WTC11 (cell line): ENCODE measurements around the gene SELENOS. TPM values are rescaled to one million over a fixed set of nuclear protein-coding genes. Genes with fewer than 3 reads are reported as not detected.
A peak's percentile ranks its signal among the peaks of the same experiment; 100 is the strongest.
"Not testable (repeated sequence)": the region's sequence is repeated elsewhere in the genome, so short reads cannot be mapped to it uniquely, and the experiment has no call there.

Source experiments
- ATAC-seq: fragments of 200-7000 bp; cut with Tn5 transposase; 2 replicates; pipeline ENCODE4 v1.10.0; 2021; ENCODE audit warnings: mild to moderate bottlenecking, moderate library complexity
- CTCF ChIA-PET: fragments of 300-600 bp; sonication (Branson Sonifier 250); formaldehyde crosslinking; loops from one replicate; lab custom pipeline; 2021; ENCODE audit warnings: antibody characterized with exemption; lab: Charles Lee
- POLR2A ChIA-PET: fragments of 350-600 bp; sonication (Branson Sonifier 250); formaldehyde crosslinking; loops from one replicate; lab custom pipeline; 2021; ENCODE audit warnings: antibody characterized with exemption; lab: Charles Lee
- DNase-seq: peaks from one replicate; pipeline ENCODE4 v3.0.0; 2021; ENCODE audit warnings: low spot score
- H3K27ac Mint-ChIP-seq: 2 replicates; pipeline ENCODE4 v1.8.0; 2021; ENCODE audit warnings: mixed read lengths
- H3K27me3 Mint-ChIP-seq: 2 replicates; pipeline ENCODE4 v1.8.0; 2021; ENCODE audit warnings: low read depth, mild to moderate bottlenecking, moderate library complexity, mixed read lengths
- H3K36me3 Mint-ChIP-seq: 2 replicates; pipeline ENCODE4 v1.8.0; 2021; ENCODE audit warnings: mixed read lengths
- H3K4me1 Mint-ChIP-seq: 2 replicates; pipeline ENCODE4 v1.8.0; 2022; ENCODE audit warnings: mixed read lengths
- H3K4me3 Mint-ChIP-seq: 2 replicates; pipeline ENCODE4 v1.8.0; 2021; ENCODE audit warnings: mild to moderate bottlenecking, moderate library complexity, mixed read lengths
- H3K9me3 Mint-ChIP-seq: 2 replicates; pipeline ENCODE4 v1.8.0; 2021; ENCODE audit warnings: mixed read lengths
- AR ChIP-seq: fragments of 250-450 bp; sonication (Bioruptor Pico); IDR thresholded peaks from 2 replicates; pipeline ENCODE4 v1.9.0; 2021; ENCODE audit warnings: mild to moderate bottlenecking
- ATF1 ChIP-seq: sonication (generic); formaldehyde crosslinking; IDR thresholded peaks from 2 replicates; pipeline ENCODE4 v1.8.1; 2023; ENCODE audit warnings: mild to moderate bottlenecking, moderate library complexity, missing genetic modification reagents
- EMX1 ChIP-seq: fragments of 250-450 bp; sonication (Bioruptor Pico); IDR thresholded peaks from 2 replicates; pipeline ENCODE4 v1.8.0; 2021; ENCODE audit warnings: mild to moderate bottlenecking
- GRHL2 ChIP-seq: fragments of 250-450 bp; sonication (Bioruptor Pico); IDR thresholded peaks from 2 replicates; pipeline ENCODE4 v1.8.0; 2022; ENCODE audit warnings: mild to moderate bottlenecking, moderate library complexity; ENCODE audit not compliant: insufficient replicate concordance, severe bottlenecking
- IRF2 ChIP-seq: sonication (generic); formaldehyde crosslinking; IDR thresholded peaks from 2 replicates; pipeline ENCODE4 v1.8.0; 2022; ENCODE audit warnings: low read depth, missing genetic modification reagents, borderline replicate concordance
- NFATC4 ChIP-seq: fragments of 250-450 bp; sonication (Bioruptor Pico); IDR thresholded peaks from 2 replicates; pipeline ENCODE4 v1.9.0; 2021; ENCODE audit warnings: mild to moderate bottlenecking
- NFYB ChIP-seq: sonication (generic); formaldehyde crosslinking; conservative IDR thresholded peaks from 2 replicates; pipeline ENCODE4 v1.8.0; 2022; ENCODE audit warnings: low read depth, missing genetic modification reagents
- PREB ChIP-seq: sonication (generic); formaldehyde crosslinking; IDR thresholded peaks from 2 replicates; pipeline ENCODE4 v1.8.1; 2022; ENCODE audit warnings: mild to moderate bottlenecking, missing genetic modification reagents, moderate library complexity, borderline replicate concordance
- ZMAT4 ChIP-seq: fragments of 250-450 bp; sonication (Bioruptor Pico); IDR thresholded peaks from 2 replicates; pipeline ENCODE4 v1.9.0; 2021; ENCODE audit warnings: mild to moderate bottlenecking
- ZNF416 ChIP-seq: fragments of 250-450 bp; sonication (Bioruptor Pico); IDR thresholded peaks from 2 replicates; pipeline ENCODE4 v1.9.0; 2021; ENCODE audit warnings: mild to moderate bottlenecking, inconsistent platforms
- total RNA-seq: library from RNA; stranded (reverse); gene quantifications from 3 replicates; pipeline ENCODE4 v1.2.3, GENCODE V29; 2021
- TF ChIP-seq, protein P1 (sequence below): fragments of 200-600 bp; IDR thresholded peaks from 2 replicates; pipeline ENCODE4 v1.8.0; 2022; ENCODE audit warnings: antibody characterized with exemption
- TF ChIP-seq, protein P2 (sequence below): sonication (generic); formaldehyde crosslinking; IDR thresholded peaks from 2 replicates; pipeline ENCODE4 v1.8.0; 2022; ENCODE audit warnings: mild to moderate bottlenecking, missing genetic modification reagents
- TF ChIP-seq, protein P3 (sequence below): sonication (generic); formaldehyde crosslinking; IDR thresholded peaks from 2 replicates; pipeline ENCODE4 v1.8.1; 2023; ENCODE audit warnings: mild to moderate bottlenecking, missing genetic modification reagents

SELENOS gene
- total RNA-seq, 1 experiment from 2014 or later, result 43.8 TPM

GRCh38 chr15:101288905-101289513, 11.7 kb upstream of the SELENOS start:
- POLR2A ChIA-PET, result no interaction called here
- H3K36me3 Mint-ChIP-seq, result peaks cover 65% of the 10 kb centered on the region

DNA sequence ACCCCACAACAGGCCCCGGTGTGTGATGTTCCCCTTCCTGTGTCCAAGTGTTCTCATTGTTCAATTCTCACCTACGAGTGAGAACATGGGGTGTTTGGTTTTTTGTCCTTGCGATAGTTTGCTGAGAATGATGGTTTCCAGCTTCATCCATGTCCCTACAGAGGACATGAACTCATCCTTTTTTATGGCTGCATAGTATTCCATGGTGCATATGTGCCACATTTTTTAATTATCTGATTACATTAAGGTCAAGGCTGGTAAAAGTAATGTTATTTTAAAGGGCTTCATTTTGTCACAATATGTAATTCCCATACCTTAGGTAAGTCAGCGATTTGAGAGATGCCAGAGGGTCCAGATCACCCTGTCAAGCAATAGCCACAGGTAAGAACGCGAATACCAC, 10.1 kb upstream of the SELENOS start:
- H3K4me3 Mint-ChIP-seq, H3K27ac Mint-ChIP-seq, H3K4me1 Mint-ChIP-seq, H3K9me3 Mint-ChIP-seq, DNase-seq, ATAC-seq, H3K27me3 Mint-ChIP-seq, POLR2A ChIA-PET: not testable (repeated sequence)
- H3K36me3 Mint-ChIP-seq, result peaks cover 78% of the 10 kb centered on the region
- CTCF ChIA-PET, result interaction anchor here (1.0 kb wide), 1 partner anchor 10 kb away, joined by 3 read pairs; no protein-coding TSS in a partner anchor

More at GRCh38 chr15:101288905-101289513, 11.7 kb upstream of the SELENOS start:
- CTCF ChIA-PET, result interaction anchor here (0.5 to 2.2 kb wide), 33 partner anchors 11 to 435 kb away, joined by 3 to 15 read pairs (median 3); partner anchors contain the start of genes TARS3 and TM2D3
- Mint-ChIP-seq H3K27me3 (no peaks in the 10 kb centered on the region), H3K27ac (no peak overlapping the region), H3K4me3 (no peak overlapping the region), H3K9me3 (0 out of 2 replicates have a peak, but pooled peaks cover 4% of the 10 kb centered on the region), H3K4me1 (peaks cover 10% of the 10 kb centered on the region)
- 0 out of 2 replicates have a peak, but pooled peaks have one; percentile 24 for ATAC-seq
- TF ChIP-seq, protein P1, sequence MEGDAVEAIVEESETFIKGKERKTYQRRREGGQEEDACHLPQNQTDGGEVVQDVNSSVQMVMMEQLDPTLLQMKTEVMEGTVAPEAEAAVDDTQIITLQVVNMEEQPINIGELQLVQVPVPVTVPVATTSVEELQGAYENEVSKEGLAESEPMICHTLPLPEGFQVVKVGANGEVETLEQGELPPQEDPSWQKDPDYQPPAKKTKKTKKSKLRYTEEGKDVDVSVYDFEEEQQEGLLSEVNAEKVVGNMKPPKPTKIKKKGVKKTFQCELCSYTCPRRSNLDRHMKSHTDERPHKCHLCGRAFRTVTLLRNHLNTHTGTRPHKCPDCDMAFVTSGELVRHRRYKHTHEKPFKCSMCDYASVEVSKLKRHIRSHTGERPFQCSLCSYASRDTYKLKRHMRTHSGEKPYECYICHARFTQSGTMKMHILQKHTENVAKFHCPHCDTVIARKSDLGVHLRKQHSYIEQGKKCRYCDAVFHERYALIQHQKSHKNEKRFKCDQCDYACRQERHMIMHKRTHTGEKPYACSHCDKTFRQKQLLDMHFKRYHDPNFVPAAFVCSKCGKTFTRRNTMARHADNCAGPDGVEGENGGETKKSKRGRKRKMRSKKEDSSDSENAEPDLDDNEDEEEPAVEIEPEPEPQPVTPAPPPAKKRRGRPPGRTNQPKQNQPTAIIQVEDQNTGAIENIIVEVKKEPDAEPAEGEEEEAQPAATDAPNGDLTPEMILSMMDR, result peak; percentile 64; the same call in 1 of the 2 replicates
- TF ChIP-seq GRHL2 (CRISPR knock-in tag) (no peak), AR (CRISPR knock-in tag) (no peak), NFYB (no peak), EMX1 (CRISPR knock-in tag) (no peak)
- TF ChIP-seq, protein P2, sequence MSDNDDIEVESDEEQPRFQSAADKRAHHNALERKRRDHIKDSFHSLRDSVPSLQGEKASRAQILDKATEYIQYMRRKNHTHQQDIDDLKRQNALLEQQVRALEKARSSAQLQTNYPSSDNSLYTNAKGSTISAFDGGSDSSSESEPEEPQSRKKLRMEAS (CRISPR knock-in tag), result no peak
- no peak for DNase-seq

- no peaks in the 10 kb centered on the region for H3K4me1 Mint-ChIP-seq
- H3K9me3 Mint-ChIP-seq, result 0 out of 2 replicates have a peak, but pooled peaks cover 4% of the 10 kb centered on the region
- DNase-seq (no peak), ATAC-seq (no peak)
- ChIA-PET POLR2A (no interaction called here), CTCF (no interaction called here)
- no peak overlapping the region for H3K27ac Mint-ChIP-seq
- H3K36me3 Mint-ChIP-seq, result peaks cover 79% of the 10 kb centered on the region
- H3K4me3 Mint-ChIP-seq, result no peak overlapping the region
- no peaks in the 10 kb centered on the region for H3K27me3 Mint-ChIP-seq
- TF ChIP-seq, protein P1, result no peak
- TF ChIP-seq ZMAT4 (CRISPR knock-in tag), result no peak
- TF ChIP-seq ZNF416 (CRISPR knock-in tag), result no peak
- TF ChIP-seq, protein P3, sequence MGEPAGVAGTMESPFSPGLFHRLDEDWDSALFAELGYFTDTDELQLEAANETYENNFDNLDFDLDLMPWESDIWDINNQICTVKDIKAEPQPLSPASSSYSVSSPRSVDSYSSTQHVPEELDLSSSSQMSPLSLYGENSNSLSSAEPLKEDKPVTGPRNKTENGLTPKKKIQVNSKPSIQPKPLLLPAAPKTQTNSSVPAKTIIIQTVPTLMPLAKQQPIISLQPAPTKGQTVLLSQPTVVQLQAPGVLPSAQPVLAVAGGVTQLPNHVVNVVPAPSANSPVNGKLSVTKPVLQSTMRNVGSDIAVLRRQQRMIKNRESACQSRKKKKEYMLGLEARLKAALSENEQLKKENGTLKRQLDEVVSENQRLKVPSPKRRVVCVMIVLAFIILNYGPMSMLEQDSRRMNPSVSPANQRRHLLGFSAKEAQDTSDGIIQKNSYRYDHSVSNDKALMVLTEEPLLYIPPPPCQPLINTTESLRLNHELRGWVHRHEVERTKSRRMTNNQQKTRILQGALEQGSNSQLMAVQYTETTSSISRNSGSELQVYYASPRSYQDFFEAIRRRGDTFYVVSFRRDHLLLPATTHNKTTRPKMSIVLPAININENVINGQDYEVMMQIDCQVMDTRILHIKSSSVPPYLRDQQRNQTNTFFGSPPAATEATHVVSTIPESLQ (CRISPR knock-in tag), result no peak
- no peak for TF ChIP-seq ATF1 (CRISPR knock-in tag)
- TF ChIP-seq NFATC4 (CRISPR knock-in tag), result no peak
- TF ChIP-seq IRF2 (CRISPR knock-in tag), result no peak
- TF ChIP-seq EMX1 (CRISPR knock-in tag), result no peak
- TF ChIP-seq PREB, result no peak
These were observed 9.3 kb upstream of the SELENOS start for GRCh38 chr15:101286471-101287114.
